Measurements from ENCODE around the gene STRN3. TPM values are rescaled to one million over a fixed set of nuclear protein-coding genes. Genes with fewer than 3 reads are reported as not detected.
A peak's percentile ranks its signal among the peaks of the same experiment; 100 is the strongest.

Gene STRN3
- total RNA-seq, 1 donor from 2014 or later = 35.0 TPM

GRCh38 chr14:30874120-30874998 lies 151.8 kb downstream of the STRN3 start, which contains the start of gene COCH:
TSS of gene COCH (plus strand) at chr14:30874559. CDS start at chr14:30874939, 380 bp downstream.
- intact Hi-C loops (cut with DNase I) = no loop called here
- H3K4me1 ChIP-seq = peaks cover 8% of the 10 kb centered on the region
- DNase-seq (peak; percentile 64), ATAC-seq (peak; percentile 73)
- no peaks in the 10 kb centered on the region for H3K9me3 ChIP-seq
- H3K36me3 ChIP-seq = no peaks in the 10 kb centered on the region
- peak; percentile 19 for TF ChIP-seq CTCF (IDR thresholded peaks at IDR 0.05)
- H3K27ac ChIP-seq = no peak within 1 kb of the TSS
- H3K4me3 ChIP-seq = peak within 1 kb of the TSS; percentile 51
- H3K27me3 ChIP-seq = peaks cover 44% of the 10 kb centered on the region

GRCh38 chr14:30873308-30874119 lies 152.7 kb downstream of the STRN3 start:
- no peak for TF ChIP-seq CTCF (IDR thresholded peaks at IDR 0.05)
- no peak for DNase-seq
- Histone ChIP-seq H3K4me1 (peaks cover 8% of the 10 kb centered on the region), H3K4me3 (peak overlapping the region; percentile 51), H3K27me3 (peaks cover 44% of the 10 kb centered on the region), H3K27ac (no peak overlapping the region), H3K36me3 (no peaks in the 10 kb centered on the region), H3K9me3 (no peaks in the 10 kb centered on the region)
- ATAC-seq = no peak
- intact Hi-C loops (cut with DNase I) = no loop called here

GRCh38 chr14:30872602-30873001 lies 153.6 kb downstream of the STRN3 start:
- Histone ChIP-seq H3K27me3 (peaks cover 44% of the 10 kb centered on the region), H3K4me3 (no peak overlapping the region), H3K36me3 (no peaks in the 10 kb centered on the region), H3K4me1 (peaks cover 8% of the 10 kb centered on the region), H3K9me3 (no peaks in the 10 kb centered on the region), H3K27ac (no peak overlapping the region)
- intact Hi-C loops (cut with DNase I) = no loop called here
- no peak for TF ChIP-seq CTCF (IDR thresholded peaks at IDR 0.05)
- ATAC-seq (no peak), DNase-seq (no peak)

GRCh38 chr14:30869551-30870155 lies 156.5 kb downstream of the STRN3 start:
- intact Hi-C loops (cut with DNase I) = no loop called here
- peaks cover 28% of the 10 kb centered on the region for H3K27me3 ChIP-seq

More at GRCh38 chr14:30869551-30870155, 156.5 kb downstream of the STRN3 start:
- H3K9me3 ChIP-seq = no peaks in the 10 kb centered on the region
- no peak overlapping the region for H3K4me3 ChIP-seq
- H3K27ac ChIP-seq = no peak overlapping the region
- no peak for ATAC-seq
- peaks cover 3% of the 10 kb centered on the region for H3K4me1 ChIP-seq
- DNase-seq = no peak
- no peaks in the 10 kb centered on the region for H3K36me3 ChIP-seq
- TF ChIP-seq CTCF (IDR thresholded peaks at IDR 0.05) = no peak

All from upper lobe of right lung (tissue), 1 donor.